GM10248 (cell line): ENCODE results near the gene ZMYND15.

Experiments used
- CTCF ChIA-PET: fragments of 300-600 bp; sonication (Branson Sonifier 250); formaldehyde crosslinking; extraction: SDS; loops from one replicate; lab custom pipeline; 2021; ENCODE audit warnings: antibody characterized with exemption; lab: Yijun Ruan, JAX
- POLR2A ChIA-PET: fragments of 350-650 bp; sonication (Branson Sonifier 250); formaldehyde crosslinking; extraction: SDS; loops from one replicate; lab custom pipeline; 2020; ENCODE audit warnings: antibody characterized with exemption; lab: Yijun Ruan, JAX
- DNase-seq: peaks from one replicate; pipeline ENCODE4 v3.0.0; 2012; ENCODE audit errors: extremely low spot score
- CTCF ChIP-seq: IDR thresholded peaks from 2 replicates; pipeline ENCODE4 v1.5.1; 2012; ENCODE audit warnings: mild to moderate bottlenecking, low read depth; ENCODE audit errors: extremely low read depth, missing control alignments, control extremely low read depth

ZMYND15 gene

GRCh38 chr17:4772235-4772613 lies 32.6 kb downstream of the ZMYND15 start:
- POLR2A ChIA-PET: no interaction called here

GRCh38 chr17:4777969-4778760 lies 38.5 kb downstream of the ZMYND15 start:
- ChIA-PET CTCF (interaction anchor here (4.2 kb wide), 1 partner anchor 12 kb away, joined by 21 read pairs; no protein-coding TSS in a partner anchor), POLR2A (no interaction called here)
- no peak for DNase-seq
- no peak for TF ChIP-seq CTCF

More at GRCh38 chr17:4772235-4772613, 32.6 kb downstream of the ZMYND15 start:
- no peak for DNase-seq
- TF ChIP-seq CTCF: no peak
- CTCF ChIA-PET: no interaction called here

- ChIA-PET CTCF (interaction anchor here (4.2 kb wide), 1 partner anchor 10 kb away, joined by 21 read pairs; no protein-coding TSS in a partner anchor), POLR2A (no interaction called here)
- DNase-seq: no peak
- TF ChIP-seq CTCF: no peak
These were observed 40.8 kb downstream of the ZMYND15 start for GRCh38 chr17:4780325-4780955.

GRCh38 chr17:4782652-4783051 lies 43.0 kb downstream of the ZMYND15 start:
- POLR2A ChIA-PET: no interaction called here
- CTCF ChIA-PET: interaction anchor here (1.5 kb wide), 1 partner anchor 120 kb away, joined by 3 read pairs; the partner anchor contains the start of gene CHRNE

GRCh38 chr17:4785311-4786105 lies 45.9 kb downstream of the ZMYND15 start:
- DNase-seq: no peak
- TF ChIP-seq CTCF: no peak
- ChIA-PET POLR2A (no interaction called here), CTCF (interaction anchor here (1.0 kb wide), 1 partner anchor 218 kb away, joined by 3 read pairs; no protein-coding TSS in a partner anchor)

More at GRCh38 chr17:4782652-4783051, 43.0 kb downstream of the ZMYND15 start:
- no peak for TF ChIP-seq CTCF
- DNase-seq: no peak

GRCh38 chr17:4786106-4786511 lies 46.5 kb downstream of the ZMYND15 start, which contains the start of gene VMO1:
Gene VMO1 (minus strand): TSS chr17:4786364. CDS start chr17:4786352, 12 bp downstream.
- ChIA-PET CTCF (interaction anchor here (1.0 to 1.2 kb wide), 3 partner anchors 13 to 219 kb away, joined by 3 read pairs; no protein-coding TSS in a partner anchor), POLR2A (interaction anchor here (0.6 kb wide), 1 partner anchor 54 kb away, joined by 10 read pairs; no protein-coding TSS in a partner anchor)
- no peak for TF ChIP-seq CTCF
- DNase-seq: no peak
